Astrocyte (in vitro differentiated cells and primary cell): Measurements from ENCODE around the gene CHERP. TPM values are rescaled to one million over a fixed set of nuclear protein-coding genes. Genes with fewer than 3 reads are reported as not detected.

Source experiments
- DNase-seq: peaks from one replicate; pipeline ENCODE4 v3.0.0-alpha.2; 2010; ENCODE audit warnings: low read depth
- FAIRE-seq: peaks from 2 replicates; lab custom pipeline; 2011; peaks lifted over from hg19 to GRCh38; lab: Jason Lieb, UNC
- H2AFZ ChIP-seq: 2 replicates; pipeline ENCODE4 v1.6.0; 2012; ENCODE audit warnings: low read depth, low read length, inconsistent platforms
- H3K27ac ChIP-seq: 2 replicates; pipeline ENCODE4 v1.5.1; 2011; ENCODE audit warnings: low read depth, low read length, inconsistent platforms
- H3K27me3 ChIP-seq: 2 replicates; pipeline ENCODE4 v1.6.0; 2011; ENCODE audit warnings: low read length, inconsistent platforms; ENCODE audit not compliant: insufficient read depth
- H3K36me3 ChIP-seq: 2 replicates; pipeline ENCODE4 v1.5.1; 2011; ENCODE audit warnings: low read length, inconsistent platforms; ENCODE audit not compliant: insufficient read depth
- H3K4me1 ChIP-seq: 2 replicates; pipeline ENCODE4 v1.5.1; 2011; ENCODE audit warnings: low read length, inconsistent platforms; ENCODE audit not compliant: insufficient read depth
- H3K4me2 ChIP-seq: 2 replicates; pipeline ENCODE4 v1.6.0; 2012; ENCODE audit warnings: low read length, inconsistent platforms
- H3K4me3 ChIP-seq: 2 replicates; pipeline ENCODE4 v1.5.1; 2011; ENCODE audit warnings: low read depth, mild to moderate bottlenecking, low read length, inconsistent platforms; ENCODE audit not compliant: insufficient read depth
- H3K79me2 ChIP-seq: 2 replicates; pipeline ENCODE4 v1.6.0; 2012; ENCODE audit warnings: mild to moderate bottlenecking, low read length, inconsistent platforms; ENCODE audit not compliant: insufficient read depth
- H3K9ac ChIP-seq: 2 replicates; pipeline ENCODE4 v1.6.0; 2012; ENCODE audit warnings: mild to moderate bottlenecking, low read length, inconsistent platforms
- H3K9me3 ChIP-seq: 2 replicates; pipeline ENCODE4 v1.5.1; 2012; ENCODE audit warnings: low read depth, mild to moderate bottlenecking, low read length, inconsistent platforms; ENCODE audit not compliant: insufficient read depth
- H4K20me1 ChIP-seq: 2 replicates; pipeline ENCODE4 v1.6.0; 2012; ENCODE audit warnings: low read length, inconsistent platforms; ENCODE audit not compliant: insufficient read depth
- H3K27ac Mint-ChIP-seq: one replicate; pipeline ENCODE4 v1.8.0; 2021; ENCODE audit warnings: mild to moderate bottlenecking, mixed read lengths; ENCODE audit not compliant: unreplicated experiment
- H3K27me3 Mint-ChIP-seq: one replicate; pipeline ENCODE4 v1.8.0; 2021; ENCODE audit warnings: low read depth, mixed read lengths; ENCODE audit not compliant: unreplicated experiment
- H3K36me3 Mint-ChIP-seq: one replicate; pipeline ENCODE4 v1.8.0; 2021; ENCODE audit warnings: low read depth, mixed read lengths; ENCODE audit not compliant: unreplicated experiment
- H3K4me1 Mint-ChIP-seq: one replicate; pipeline ENCODE4 v1.8.0; 2021; ENCODE audit warnings: low read depth, mixed read lengths; ENCODE audit not compliant: unreplicated experiment
- H3K4me3 Mint-ChIP-seq: one replicate; pipeline ENCODE4 v1.8.0; 2021; ENCODE audit warnings: mild to moderate bottlenecking, moderate library complexity, mixed read lengths; ENCODE audit not compliant: unreplicated experiment
- H3K9me3 Mint-ChIP-seq: one replicate; pipeline ENCODE4 v1.8.0; 2021; ENCODE audit warnings: mild to moderate bottlenecking, mixed read lengths; ENCODE audit not compliant: unreplicated experiment
- CTCF ChIP-seq: IDR thresholded peaks from 2 replicates; pipeline ENCODE4 v1.5.1; 2011; ENCODE audit warnings: low read depth, mild to moderate bottlenecking, inconsistent platforms, low read length, moderate library complexity; ENCODE audit not compliant: insufficient read depth
- EZH2 ChIP-seq: IDR thresholded peaks from 2 replicates; pipeline ENCODE4 v1.6.1; 2012; ENCODE audit warnings: mild to moderate bottlenecking, low read length, inconsistent platforms; ENCODE audit not compliant: insufficient read depth
- total RNA-seq: library from RNA; stranded (reverse); gene quantifications from 2 replicates; pipeline ENCODE4 v1.2.1, GENCODE V29; 2021

Gene CHERP
- total RNA-seq, 1 donor from 2014 or later = 45.3 TPM

- no peaks in the 10 kb centered on the region for H3K9me3 ChIP-seq
- no peaks in the 10 kb centered on the region for H3K27me3 Mint-ChIP-seq
- no peaks in the 10 kb centered on the region for H3K9me3 Mint-ChIP-seq
- H3K36me3 Mint-ChIP-seq = peaks cover 9% of the 10 kb centered on the region
- TF ChIP-seq CTCF = no peak
- TF ChIP-seq EZH2 = no peak
- no peak overlapping the region for H3K27ac Mint-ChIP-seq
- FAIRE-seq (no peak), DNase-seq (no peak)
- H3K4me2 ChIP-seq = no peak overlapping the region
- no peaks in the 10 kb centered on the region for H3K4me1 Mint-ChIP-seq
- no peak overlapping the region for H3K4me3 Mint-ChIP-seq
- H2AFZ ChIP-seq = no peak overlapping the region
- H3K79me2 ChIP-seq = no peaks in the 10 kb centered on the region
- H3K27ac ChIP-seq = no peak overlapping the region
- peaks cover 4% of the 10 kb centered on the region for H3K36me3 ChIP-seq
- no peaks in the 10 kb centered on the region for H4K20me1 ChIP-seq
- no peak overlapping the region for H3K9ac ChIP-seq
- no peak overlapping the region for H3K4me3 ChIP-seq
- H3K4me1 ChIP-seq = no peaks in the 10 kb centered on the region
- H3K27me3 ChIP-seq = no peaks in the 10 kb centered on the region
These were observed 38.0 kb downstream of the CHERP start for GRCh38 chr19:16504271-16504670.

GRCh38 chr19:16497837-16498236 lies 44.4 kb downstream of the CHERP start:
- no peaks in the 10 kb centered on the region for H3K4me1 Mint-ChIP-seq
- Histone ChIP-seq H3K9me3 (no peaks in the 10 kb centered on the region), H2AFZ (no peak overlapping the region), H3K9ac (no peak overlapping the region), H3K4me1 (peaks cover 11% of the 10 kb centered on the region), H3K27me3 (no peaks in the 10 kb centered on the region), H3K36me3 (peaks cover 3% of the 10 kb centered on the region), H3K4me3 (no peak overlapping the region), H4K20me1 (no peaks in the 10 kb centered on the region), H3K4me2 (no peak overlapping the region), H3K79me2 (peaks cover 19% of the 10 kb centered on the region), H3K27ac (no peak overlapping the region)
- FAIRE-seq (no peak), DNase-seq (no peak)
- TF ChIP-seq EZH2 = no peak
- no peak for TF ChIP-seq CTCF
- no peaks in the 10 kb centered on the region for H3K27me3 Mint-ChIP-seq
- H3K27ac Mint-ChIP-seq = no peak overlapping the region
- H3K9me3 Mint-ChIP-seq = no peaks in the 10 kb centered on the region
- H3K4me3 Mint-ChIP-seq = peak overlapping the region; percentile 96
- peaks cover under 1% of the 10 kb centered on the region for H3K36me3 Mint-ChIP-seq

GRCh38 chr19:16497042-16497441 lies 45.2 kb downstream of the CHERP start:
- Histone ChIP-seq H3K9ac (peak overlapping the region; percentile 86), H3K79me2 (peaks cover 19% of the 10 kb centered on the region), H3K36me3 (peaks cover 3% of the 10 kb centered on the region), H3K4me3 (peak overlapping the region; percentile 76), H3K4me1 (peaks cover 11% of the 10 kb centered on the region), H3K27ac (peak overlapping the region; percentile 83), H3K4me2 (peak overlapping the region; percentile 91), H4K20me1 (no peaks in the 10 kb centered on the region), H2AFZ (peak overlapping the region; percentile 87), H3K27me3 (no peaks in the 10 kb centered on the region), H3K9me3 (no peaks in the 10 kb centered on the region)
- TF ChIP-seq EZH2 (no peak), CTCF (no peak)
- DNase-seq (no peak), FAIRE-seq (no peak)
- H3K9me3 Mint-ChIP-seq = no peaks in the 10 kb centered on the region
- no peaks in the 10 kb centered on the region for H3K4me1 Mint-ChIP-seq
- no peak overlapping the region for H3K27ac Mint-ChIP-seq
- peak overlapping the region; percentile 96 for H3K4me3 Mint-ChIP-seq
- H3K27me3 Mint-ChIP-seq = no peaks in the 10 kb centered on the region
- no peaks in the 10 kb centered on the region for H3K36me3 Mint-ChIP-seq
